GM21367 (cell line): ENCODE results near the gene VPS45.

Experiments used
- ATAC-seq: cut with Tn5 transposase; IDR thresholded peaks from one replicate; pipeline ENCODE4 v1.9.1; 2021; ENCODE audit not compliant: unreplicated experiment

The VPS45 gene

GRCh38 chr1:150072959-150073358, 5.4 kb downstream of the VPS45 start:
- no peak for ATAC-seq

- ATAC-seq = no peak
These were observed 5.9 kb downstream of the VPS45 start for GRCh38 chr1:150073516-150073915.

- no peak for ATAC-seq
These were observed 8.5 kb downstream of the VPS45 start for GRCh38 chr1:150076066-150076465.

- no peak for ATAC-seq
These were observed 9.4 kb downstream of the VPS45 start for GRCh38 chr1:150076985-150077384.

- ATAC-seq = no peak
These were observed 13.2 kb downstream of the VPS45 start for GRCh38 chr1:150080784-150081183.

GRCh38 chr1:150082494-150082893, 14.9 kb downstream of the VPS45 start:
- no peak for ATAC-seq

GRCh38 chr1:150083907-150084306, 16.3 kb downstream of the VPS45 start:
- no peak for ATAC-seq

GRCh38 chr1:150085406-150085805, 17.8 kb downstream of the VPS45 start:
- ATAC-seq = no peak

GRCh38 chr1:150087415-150087814, 19.8 kb downstream of the VPS45 start:
- ATAC-seq = no peak

- no peak for ATAC-seq
These were observed 22.4 kb downstream of the VPS45 start for GRCh38 chr1:150089846-150090520.

GRCh38 chr1:150092180-150092791, 24.7 kb downstream of the VPS45 start:
- ATAC-seq = no peak

- ATAC-seq = no peak
These were observed 26.2 kb downstream of the VPS45 start for GRCh38 chr1:150093805-150094204.

GRCh38 chr1:150094734-150095265, 27.2 kb downstream of the VPS45 start:
- no peak for ATAC-seq

GRCh38 chr1:150102986-150103385, 35.4 kb downstream of the VPS45 start:
- ATAC-seq = no peak

- no peak for ATAC-seq
These were observed 38.8 kb downstream of the VPS45 start for GRCh38 chr1:150106341-150106740.

GRCh38 chr1:150109586-150109985, 42.0 kb downstream of the VPS45 start:
- no peak for ATAC-seq

- ATAC-seq = no peak
These were observed 42.5 kb downstream of the VPS45 start for GRCh38 chr1:150110116-150110515.

- no peak for ATAC-seq
These were observed 44.1 kb downstream of the VPS45 start for GRCh38 chr1:150111670-150112069.

- ATAC-seq = no peak
These were observed 47.5 kb downstream of the VPS45 start for GRCh38 chr1:150115121-150115520.

GRCh38 chr1:150118716-150119115, 51.1 kb downstream of the VPS45 start:
- no peak for ATAC-seq

GRCh38 chr1:150121236-150121862, 53.8 kb downstream of the VPS45 start:
- no peak for ATAC-seq

- ATAC-seq = no peak
These were observed 59.2 kb downstream of the VPS45 start for GRCh38 chr1:150126811-150127210.
